Activated naive CD8-positive, alpha-beta T cell treated with anti-CD3 and anti-CD28 coated beads, Interleukin-2, amount 10 ng/mL, durations not matched to agents 7 days and 5 days (primary cell): ENCODE data around the gene CA14. TPM values are rescaled to one million over a fixed set of nuclear protein-coding genes. Genes with fewer than 3 reads are reported as not detected.
"Not testable (repeated sequence)": the region's sequence is repeated elsewhere in the genome, so short reads cannot be mapped to it uniquely, and the experiment has no call there.

Experiments used
- ATAC-seq: fragments of 150-1000 bp; cut with Tn5 transposase; one replicate; pipeline ENCODE4 v1.10.0; 2021; ENCODE audit warnings: low read depth, moderate library complexity
- POLR2A ChIA-PET: fragments of 350-600 bp; sonication (Branson Sonifier 250); formaldehyde crosslinking; loops from one replicate; lab custom pipeline; 2021; ENCODE audit warnings: antibody characterized with exemption; lab: Charles Lee
- DNase-seq: peaks from one replicate; pipeline ENCODE4 v3.0.0; 2021
- H3K27ac Mint-ChIP-seq: one replicate; pipeline ENCODE4 v1.8.0; 2022; ENCODE audit warnings: mild to moderate bottlenecking, mixed read lengths
- H3K27me3 Mint-ChIP-seq: one replicate; pipeline ENCODE4 v1.8.0; 2022; ENCODE audit warnings: mild to moderate bottlenecking, moderate library complexity, mixed read lengths
- H3K36me3 Mint-ChIP-seq: one replicate; pipeline ENCODE4 v1.8.0; 2021; ENCODE audit warnings: mild to moderate bottlenecking, mixed read lengths
- H3K4me1 Mint-ChIP-seq: one replicate; pipeline ENCODE4 v1.8.0; 2021; ENCODE audit warnings: mixed read lengths
- H3K4me3 Mint-ChIP-seq: one replicate; pipeline ENCODE4 v1.8.0; 2022; ENCODE audit warnings: mild to moderate bottlenecking, moderate library complexity, mixed read lengths
- H3K9me3 Mint-ChIP-seq: one replicate; pipeline ENCODE4 v1.8.0; 2021; ENCODE audit warnings: mixed read lengths
- total RNA-seq, 2 experiments: library from RNA; stranded (reverse); gene quantifications; one replicate each; pipeline ENCODE4 v1.2.3, GENCODE V29; 2021

The CA14 gene
- total RNA-seq, 2 experiments from 2014 or later, result not detected

- H3K4me1 Mint-ChIP-seq, result peaks cover 18% of the 10 kb centered on the region
- H3K9me3 Mint-ChIP-seq, result no peaks in the 10 kb centered on the region
- H3K36me3 Mint-ChIP-seq, result peaks cover 27% of the 10 kb centered on the region
Observed at GRCh38 chr1:150299716-150300115, 42.1 kb downstream of the CA14 start.

GRCh38 chr1:150302338-150302737 is 44.8 kb downstream of the CA14 start:
- Mint-ChIP-seq H3K4me3 (no peak overlapping the region), H3K4me1 (peaks cover 5% of the 10 kb centered on the region), H3K27me3 (no peaks in the 10 kb centered on the region), H3K9me3 (no peaks in the 10 kb centered on the region), H3K36me3 (peaks cover 20% of the 10 kb centered on the region), H3K27ac (no peak overlapping the region)
- POLR2A ChIA-PET, result interaction anchor here (0.5 kb wide), 1 partner anchor 162 kb away, joined by 3 read pairs; no protein-coding TSS in a partner anchor
- no peak for DNase-seq
- ATAC-seq, result no peak

More at GRCh38 chr1:150299716-150300115, 42.1 kb downstream of the CA14 start:
- ATAC-seq (no peak), DNase-seq (no peak)
- Mint-ChIP-seq H3K27ac (no peak overlapping the region), H3K27me3 (no peaks in the 10 kb centered on the region), H3K4me3 (no peak overlapping the region)
- POLR2A ChIA-PET, result interaction anchor here (0.8 kb wide), 1 partner anchor 38 kb away, joined by 3 read pairs; no protein-coding TSS in a partner anchor

- H3K4me3 Mint-ChIP-seq, result no peak overlapping the region
- ATAC-seq (no peak), DNase-seq (no peak)
- peaks cover 21% of the 10 kb centered on the region for H3K36me3 Mint-ChIP-seq
- H3K9me3 Mint-ChIP-seq, result no peaks in the 10 kb centered on the region
- peaks cover 5% of the 10 kb centered on the region for H3K4me1 Mint-ChIP-seq
- H3K27ac Mint-ChIP-seq, result no peak overlapping the region
- no peaks in the 10 kb centered on the region for H3K27me3 Mint-ChIP-seq
- POLR2A ChIA-PET, result no interaction called here
Observed at GRCh38 chr1:150302902-150303301, 45.3 kb downstream of the CA14 start.

GRCh38 chr1:150308585-150308984 is 51.0 kb downstream of the CA14 start:
- DNase-seq, H3K27me3 Mint-ChIP-seq, ATAC-seq, H3K27ac Mint-ChIP-seq, H3K4me3 Mint-ChIP-seq, H3K9me3 Mint-ChIP-seq, H3K4me1 Mint-ChIP-seq: not testable (repeated sequence)
- peaks cover 15% of the 10 kb centered on the region for H3K36me3 Mint-ChIP-seq
- POLR2A ChIA-PET, result interaction anchor here (0.7 kb wide), 1 partner anchor 49 kb away, joined by 3 read pairs; no protein-coding TSS in a partner anchor

- H3K4me3 Mint-ChIP-seq, result no peak overlapping the region
- H3K27ac Mint-ChIP-seq, result no peak overlapping the region
- POLR2A ChIA-PET, result no interaction called here
- DNase-seq (no peak), ATAC-seq (no peak)
- H3K4me1 Mint-ChIP-seq, result peaks cover 2% of the 10 kb centered on the region
- H3K36me3 Mint-ChIP-seq, result peaks cover 15% of the 10 kb centered on the region
- H3K9me3 Mint-ChIP-seq, result no peaks in the 10 kb centered on the region
- H3K27me3 Mint-ChIP-seq, result no peaks in the 10 kb centered on the region
Observed at GRCh38 chr1:150309758-150310508, 52.4 kb downstream of the CA14 start.

- no peak for ATAC-seq
- POLR2A ChIA-PET, result interaction anchor here (0.8 kb wide), 1 partner anchor 16 kb away, joined by 4 read pairs; no protein-coding TSS in a partner anchor
Observed at GRCh38 chr1:150311762-150312161, 54.2 kb downstream of the CA14 start.

More at GRCh38 chr1:150311762-150312161, 54.2 kb downstream of the CA14 start:
- no peak overlapping the region for H3K27ac Mint-ChIP-seq
- H3K4me1 Mint-ChIP-seq, result peaks cover 2% of the 10 kb centered on the region
- no peaks in the 10 kb centered on the region for H3K27me3 Mint-ChIP-seq
- DNase-seq, result no peak
- H3K9me3 Mint-ChIP-seq, result no peaks in the 10 kb centered on the region
- no peak overlapping the region for H3K4me3 Mint-ChIP-seq
- peaks cover 14% of the 10 kb centered on the region for H3K36me3 Mint-ChIP-seq

Other genes with a start within 250 kb of the CA14 start
- 10 to 100 TPM; 12.8 to 13.7 TPM for gene OTUD7B, start 247.0 kb upstream of the CA14 start, total RNA-seq
- gene VPS45, start 190.0 kb upstream of the CA14 start, total RNA-seq, result 10 to 100 TPM; 41.1 to 42.6 TPM
- 100 to 1,000 TPM; 140 to 143 TPM for gene PLEKHO1, start 107.9 kb upstream of the CA14 start, total RNA-seq
- 100 to 1,000 TPM; 113 to 115 TPM for gene ANP32E, start 21.7 kb upstream of the CA14 start, total RNA-seq
- 100 to 1,000 TPM; 127 to 128 TPM for gene APH1A, start 11.2 kb downstream of the CA14 start, total RNA-seq
- gene C1orf54, start 15.0 kb downstream of the CA14 start, total RNA-seq, result 1 to 10 TPM; 1.7 to 3.5 TPM
- 1 to 10 TPM in 1 of 2 experiments, under 1 TPM in 1; 0.91 to 1.7 TPM for gene CIART, start 24.8 kb downstream of the CA14 start, total RNA-seq
- 10 to 100 TPM; 73.3 to 75.9 TPM for gene MRPS21, start 36.1 kb downstream of the CA14 start, total RNA-seq
- 100 to 1,000 TPM; 103 to 110 TPM for gene PRPF3, start 63.8 kb downstream of the CA14 start, total RNA-seq
- gene RPRD2, start 106.4 kb downstream of the CA14 start, total RNA-seq, result 10 to 100 TPM; 42.2 to 42.3 TPM
- gene TARS2, start 229.6 kb downstream of the CA14 start, total RNA-seq, result 10 to 100 TPM; 41.6 to 42.9 TPM